Measurements from ENCODE around the gene AK8. TPM values are rescaled to one million over a fixed set of nuclear protein-coding genes. Genes with fewer than 3 reads are reported as not detected.

AK8 gene
- polyA plus RNA-seq, 1 of the 3 experiments (the other 2 are of a cell fraction) = 0.77 TPM

DNA sequence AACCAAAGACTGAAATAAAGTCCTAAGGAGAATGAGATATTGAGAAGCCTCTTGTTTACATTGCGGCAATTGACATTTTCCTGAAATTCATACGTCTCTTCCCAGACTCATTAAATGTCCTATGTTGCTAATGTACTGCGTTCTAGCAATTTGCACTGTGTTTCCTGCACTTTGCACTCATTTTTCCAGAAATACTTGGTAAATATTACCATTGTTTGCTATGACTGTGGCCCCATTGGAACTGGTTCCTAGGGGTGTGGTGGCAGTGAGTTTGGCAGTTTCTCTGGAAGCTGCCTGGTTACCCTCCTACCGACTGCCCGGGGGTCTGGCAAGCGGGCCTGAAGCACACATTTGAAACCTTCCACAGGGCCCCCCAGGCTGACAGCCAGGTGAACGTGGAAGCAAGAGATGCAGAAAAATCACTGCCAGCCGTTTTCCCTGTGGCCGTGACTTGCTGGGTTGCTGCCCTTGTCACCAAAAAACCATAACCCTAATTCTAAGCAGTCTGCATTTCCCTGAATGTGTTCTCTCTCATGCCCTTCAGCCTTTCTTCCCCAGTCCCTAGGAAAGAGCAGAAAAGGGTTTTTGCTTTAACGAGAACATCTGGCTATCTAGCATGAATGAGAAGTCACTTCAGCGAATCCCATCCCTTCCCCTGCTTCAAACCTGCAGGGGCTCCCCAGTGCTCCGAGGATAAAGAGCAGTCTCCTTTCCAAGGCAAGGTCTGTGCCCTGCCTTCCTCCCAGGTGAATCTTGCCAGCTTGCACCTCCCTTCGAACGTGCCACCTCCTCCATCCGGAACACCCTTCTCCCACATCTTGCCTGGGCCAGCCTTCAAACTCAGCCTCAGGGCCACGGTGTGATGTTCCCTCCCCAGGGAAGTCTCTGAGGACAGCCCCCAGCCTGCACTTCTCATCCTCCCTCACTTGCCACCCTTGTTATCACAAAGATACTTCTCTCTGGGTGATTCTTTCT, 84.2 kb downstream of the AK8 start:
- H3K27ac ChIP-seq (ENCODE audit: low read depth in 2 of 2, low read length in 1 of 2) = no peak overlapping the region
- H3K27me3 ChIP-seq (ENCODE audit: insufficient read depth) = no peaks in the 10 kb centered on the region; the same call in 1 of the 2 replicates
- H3F3A ChIP-seq (replicated peaks; ENCODE audit: insufficient read depth) = no peaks in the 10 kb centered on the region
- ChIA-PET POLR2A (no interaction called here), CTCF (no interaction called here)
- H2AFZ ChIP-seq (ENCODE audit: low read depth) = no peak overlapping the region
- H3K9me2 ChIP-seq = no peaks in the 10 kb centered on the region
- no peaks in the 10 kb centered on the region for H3K9me3 ChIP-seq
- H3K4me3 ChIP-seq (ENCODE audit: low read depth in 2 of 2, low read length in 1 of 2) = no peak overlapping the region
- H3K9ac ChIP-seq = no peak overlapping the region
- WGBS (ENCODE audit: low lambda C conversion rate) = 61% methylated on average over 16 of the region's 16 CpGs
- DNase-seq = no peak
- H4K20me1 ChIP-seq (ENCODE audit: insufficient read depth) = no peaks in the 10 kb centered on the region
- no peak overlapping the region for H3K4me2 ChIP-seq
- peaks cover 0 to 13% of the 10 kb centered on the region in 2 experiments; a peak in 2 of 4 replicates for H3K4me1 ChIP-seq (ENCODE audit: control insufficient read depth in 1 of 2, insufficient read depth in 2 of 2, low read depth in 1 of 2, low read length in 1 of 2)
- H3K79me2 ChIP-seq (ENCODE audit: insufficient read depth) = no peaks in the 10 kb centered on the region
- H3K36me3 ChIP-seq (replicated peaks in 1 of 2; ENCODE audit: control insufficient read depth in 1 of 2, insufficient read depth in 2 of 2, low read length in 1 of 2) = no peaks in the 10 kb centered on the region
- TF ChIP-seq JUND (IDR thresholded peaks at IDR 0.05) = no peak
- TF ChIP-seq, protein P1, sequence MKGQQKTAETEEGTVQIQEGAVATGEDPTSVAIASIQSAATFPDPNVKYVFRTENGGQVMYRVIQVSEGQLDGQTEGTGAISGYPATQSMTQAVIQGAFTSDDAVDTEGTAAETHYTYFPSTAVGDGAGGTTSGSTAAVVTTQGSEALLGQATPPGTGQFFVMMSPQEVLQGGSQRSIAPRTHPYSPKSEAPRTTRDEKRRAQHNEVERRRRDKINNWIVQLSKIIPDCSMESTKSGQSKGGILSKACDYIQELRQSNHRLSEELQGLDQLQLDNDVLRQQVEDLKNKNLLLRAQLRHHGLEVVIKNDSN (IDR thresholded peaks at IDR 0.05; ENCODE audit: borderline replicate concordance, low read depth) = no peak
- TF ChIP-seq RAD21 (IDR thresholded peaks at IDR 0.05; ENCODE audit: low read length) = no peak
- TF ChIP-seq FOXM1 (IDR thresholded peaks at IDR 0.05; ENCODE audit: low read depth) = no peak
- TF ChIP-seq CHD2 (IDR thresholded peaks at IDR 0.05; ENCODE audit: low read length, partially characterized antibody) = no peak
- TF ChIP-seq ELF1 (IDR thresholded peaks at IDR 0.05) = no peak
- no peak for TF ChIP-seq TCF12 (IDR thresholded peaks at IDR 0.05)
- TF ChIP-seq FOSL2 (IDR thresholded peaks at IDR 0.05; ENCODE audit: borderline replicate concordance, low read depth) = no peak
- TF ChIP-seq EP300 (IDR thresholded peaks at IDR 0.05; ENCODE audit: borderline replicate concordance in 1 of 2, low read depth in 1 of 2, low read length in 1 of 2) = no peak
- no peak for TF ChIP-seq FOXJ3 (CRISPR knock-in tag; IDR thresholded peaks at IDR 0.05)
- no peak for TF ChIP-seq EZH2phosphoT487 (IDR thresholded peaks at IDR 0.05; ENCODE audit: borderline replicate concordance, low read depth)
- TF ChIP-seq, protein P2, sequence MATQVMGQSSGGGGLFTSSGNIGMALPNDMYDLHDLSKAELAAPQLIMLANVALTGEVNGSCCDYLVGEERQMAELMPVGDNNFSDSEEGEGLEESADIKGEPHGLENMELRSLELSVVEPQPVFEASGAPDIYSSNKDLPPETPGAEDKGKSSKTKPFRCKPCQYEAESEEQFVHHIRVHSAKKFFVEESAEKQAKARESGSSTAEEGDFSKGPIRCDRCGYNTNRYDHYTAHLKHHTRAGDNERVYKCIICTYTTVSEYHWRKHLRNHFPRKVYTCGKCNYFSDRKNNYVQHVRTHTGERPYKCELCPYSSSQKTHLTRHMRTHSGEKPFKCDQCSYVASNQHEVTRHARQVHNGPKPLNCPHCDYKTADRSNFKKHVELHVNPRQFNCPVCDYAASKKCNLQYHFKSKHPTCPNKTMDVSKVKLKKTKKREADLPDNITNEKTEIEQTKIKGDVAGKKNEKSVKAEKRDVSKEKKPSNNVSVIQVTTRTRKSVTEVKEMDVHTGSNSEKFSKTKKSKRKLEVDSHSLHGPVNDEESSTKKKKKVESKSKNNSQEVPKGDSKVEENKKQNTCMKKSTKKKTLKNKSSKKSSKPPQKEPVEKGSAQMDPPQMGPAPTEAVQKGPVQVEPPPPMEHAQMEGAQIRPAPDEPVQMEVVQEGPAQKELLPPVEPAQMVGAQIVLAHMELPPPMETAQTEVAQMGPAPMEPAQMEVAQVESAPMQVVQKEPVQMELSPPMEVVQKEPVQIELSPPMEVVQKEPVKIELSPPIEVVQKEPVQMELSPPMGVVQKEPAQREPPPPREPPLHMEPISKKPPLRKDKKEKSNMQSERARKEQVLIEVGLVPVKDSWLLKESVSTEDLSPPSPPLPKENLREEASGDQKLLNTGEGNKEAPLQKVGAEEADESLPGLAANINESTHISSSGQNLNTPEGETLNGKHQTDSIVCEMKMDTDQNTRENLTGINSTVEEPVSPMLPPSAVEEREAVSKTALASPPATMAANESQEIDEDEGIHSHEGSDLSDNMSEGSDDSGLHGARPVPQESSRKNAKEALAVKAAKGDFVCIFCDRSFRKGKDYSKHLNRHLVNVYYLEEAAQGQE (IDR thresholded peaks at IDR 0.05; ENCODE audit: low read depth, low read length) = no peak
- no peak for TF ChIP-seq NRF1 (IDR thresholded peaks at IDR 0.05; ENCODE audit: low read depth, low read length)
- TF ChIP-seq, protein P3, sequence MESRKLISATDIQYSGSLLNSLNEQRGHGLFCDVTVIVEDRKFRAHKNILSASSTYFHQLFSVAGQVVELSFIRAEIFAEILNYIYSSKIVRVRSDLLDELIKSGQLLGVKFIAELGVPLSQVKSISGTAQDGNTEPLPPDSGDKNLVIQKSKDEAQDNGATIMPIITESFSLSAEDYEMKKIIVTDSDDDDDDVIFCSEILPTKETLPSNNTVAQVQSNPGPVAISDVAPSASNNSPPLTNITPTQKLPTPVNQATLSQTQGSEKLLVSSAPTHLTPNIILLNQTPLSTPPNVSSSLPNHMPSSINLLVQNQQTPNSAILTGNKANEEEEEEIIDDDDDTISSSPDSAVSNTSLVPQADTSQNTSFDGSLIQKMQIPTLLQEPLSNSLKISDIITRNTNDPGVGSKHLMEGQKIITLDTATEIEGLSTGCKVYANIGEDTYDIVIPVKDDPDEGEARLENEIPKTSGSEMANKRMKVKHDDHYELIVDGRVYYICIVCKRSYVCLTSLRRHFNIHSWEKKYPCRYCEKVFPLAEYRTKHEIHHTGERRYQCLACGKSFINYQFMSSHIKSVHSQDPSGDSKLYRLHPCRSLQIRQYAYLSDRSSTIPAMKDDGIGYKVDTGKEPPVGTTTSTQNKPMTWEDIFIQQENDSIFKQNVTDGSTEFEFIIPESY (IDR thresholded peaks at IDR 0.05; ENCODE audit: borderline replicate concordance, low read depth) = no peak
- TF ChIP-seq YY1 (IDR thresholded peaks at IDR 0.05; ENCODE audit: low read depth) = no peak
